K562 (cell line): Measurements from ENCODE around the gene STT3B. TPM values are rescaled to one million over a fixed set of nuclear protein-coding genes. Genes with fewer than 3 reads are reported as not detected.

Source experiments
- ADNP ChIP-seq: fragments of 200-800 bp; sonication (Bioruptor generic); IDR thresholded peaks from 2 replicates; pipeline ENCODE4 v1.6.1; 2016; ENCODE audit warnings: missing genetic modification characterization, missing compliant biosample characterization
- BMI1 ChIP-seq: fragments of 150-350 bp; IDR thresholded peaks from 2 replicates; pipeline ENCODE4 v1.6.1; 2014; ENCODE audit warnings: low read length
- DLX4 ChIP-seq: fragments of 250-450 bp; sonication (Bioruptor Pico); IDR thresholded peaks from 2 replicates; pipeline ENCODE4 v1.6.1; 2021; ENCODE audit warnings: mild to moderate bottlenecking
- HEY1 ChIP-seq: fragments of 250-450 bp; sonication (Bioruptor Pico); IDR thresholded peaks from 2 replicates; pipeline ENCODE4 v1.5.0; 2020; ENCODE audit warnings: mild to moderate bottlenecking, moderate library complexity, borderline replicate concordance
- ILF3 ChIP-seq: fragments of 450-650 bp; IDR thresholded peaks from 2 replicates; pipeline ENCODE4 v1.6.1; 2018; ENCODE audit warnings: antibody characterized with exemption, mild to moderate bottlenecking, moderate library complexity, borderline replicate concordance
- ILK ChIP-seq: fragments of 450-650 bp; IDR thresholded peaks from 2 replicates; pipeline ENCODE4 v1.6.1; 2016; ENCODE audit warnings: missing genetic modification characterization, low read depth, mild to moderate bottlenecking, missing compliant biosample characterization, moderate library complexity, borderline replicate concordance
- IRF2 ChIP-seq: sonication (generic); formaldehyde crosslinking; IDR thresholded peaks from 2 replicates; pipeline ENCODE4 v1.8.1; 2022; ENCODE audit warnings: mild to moderate bottlenecking, missing genetic modification reagents
- KDM2B ChIP-seq: fragments of 250-450 bp; sonication (Bioruptor Pico); IDR thresholded peaks from 2 replicates; pipeline ENCODE4 v1.8.0; 2021; ENCODE audit warnings: mild to moderate bottlenecking, moderate library complexity
- MYC ChIP-seq, 2 experiments: fragments of 250-450 bp in 1 of 2; sonication (Bioruptor Pico) in 1 of 2; IDR thresholded peaks; 2 replicates each; pipeline versions ENCODE4 v1.5.1 to v1.6.1; 2012 to 2021; ENCODE audit warnings: low read depth in 2 of 2, borderline replicate concordance in 1 of 2, improper control_type of control experiment in 1 of 2, low read length in 1 of 2, mild to moderate bottlenecking in 1 of 2, moderate library complexity in 1 of 2
- NFIC ChIP-seq: fragments of 450-650 bp; IDR thresholded peaks from 2 replicates; pipeline ENCODE4 v1.6.1; 2017; ENCODE audit warnings: mild to moderate bottlenecking, inconsistent platforms
- NFYB ChIP-seq: IDR thresholded peaks from 2 replicates; pipeline ENCODE4 v1.6.1; 2011; ENCODE audit warnings: mild to moderate bottlenecking, moderate library complexity; ENCODE audit not compliant: insufficient read length; ENCODE audit errors: extremely low read depth
- NUFIP1 ChIP-seq: fragments of 450-650 bp; IDR thresholded peaks from 2 replicates; pipeline ENCODE4 v1.6.1; 2018; ENCODE audit not compliant: partially characterized antibody
- POU5F1 ChIP-seq: fragments of 150-350 bp; IDR thresholded peaks from 2 replicates; pipeline ENCODE4 v1.6.1; 2014; ENCODE audit warnings: borderline replicate concordance, low read length, low read depth, mild to moderate bottlenecking; ENCODE audit not compliant: partially characterized antibody
- PTTG1 ChIP-seq: fragments of 450-650 bp; IDR thresholded peaks from 2 replicates; pipeline ENCODE4 v1.6.1; 2016; ENCODE audit warnings: low read depth, mild to moderate bottlenecking, missing genetic modification characterization, missing compliant biosample characterization
- RBM22 ChIP-seq: fragments of 200-400 bp; formaldehyde crosslinking; IDR thresholded peaks from 2 replicates; pipeline ENCODE4 v1.6.1; 2018; ENCODE audit warnings: low read length, low read depth; ENCODE audit not compliant: poor library complexity, severe bottlenecking
- THAP7 ChIP-seq: fragments of 250-450 bp; sonication (Bioruptor Pico); IDR thresholded peaks from 2 replicates; pipeline ENCODE4 v1.5.0; 2021
- TRIM28 ChIP-seq: fragments of 450-650 bp; IDR thresholded peaks from 2 replicates; pipeline ENCODE4 v1.6.1; 2017
- WHSC1 ChIP-seq: IDR thresholded peaks from one replicate; pipeline ENCODE4 v1.6.1; 2012; ENCODE audit warnings: low read length, control low read depth, inconsistent platforms
- ZBTB8A ChIP-seq: fragments of 450-650 bp; IDR thresholded peaks from 2 replicates; pipeline ENCODE4 v1.6.1; 2018; ENCODE audit warnings: mild to moderate bottlenecking, moderate library complexity; ENCODE audit not compliant: partially characterized antibody
- ZBTB9 ChIP-seq: fragments of 450-650 bp; formaldehyde crosslinking; IDR thresholded peaks from 2 replicates; pipeline ENCODE4 v1.4.0; 2020; ENCODE audit warnings: mild to moderate bottlenecking, moderate library complexity
- ZNF3 ChIP-seq: fragments of 250-450 bp; sonication (Bioruptor Pico); IDR thresholded peaks from 2 replicates; pipeline ENCODE4 v1.5.0; 2021; ENCODE audit warnings: mild to moderate bottlenecking, moderate library complexity
- ZNF444 ChIP-seq: fragments of 250-450 bp; sonication (Bioruptor Pico); IDR thresholded peaks from 2 replicates; pipeline ENCODE4 v1.4.0; 2020; ENCODE audit warnings: mild to moderate bottlenecking, moderate library complexity
- ZNF511 ChIP-seq: sonication (generic); formaldehyde crosslinking; IDR thresholded peaks from 2 replicates; pipeline ENCODE4 v1.8.0; 2022; ENCODE audit warnings: mild to moderate bottlenecking, missing genetic modification reagents
- ZNF589 ChIP-seq: fragments of 200-800 bp; sonication (Bioruptor generic); IDR thresholded peaks from 2 replicates; pipeline ENCODE4 v1.6.1; 2016; ENCODE audit warnings: low read depth, missing genetic modification characterization, missing compliant biosample characterization
- ZNF644 ChIP-seq: fragments of 200-800 bp; sonication (Bioruptor generic); IDR thresholded peaks from 2 replicates; pipeline ENCODE4 v1.6.1; 2016; ENCODE audit warnings: low read depth, missing genetic modification characterization, missing compliant biosample characterization
- ZNF699 ChIP-seq: fragments of 250-450 bp; sonication (Bioruptor Pico); IDR thresholded peaks from 2 replicates; pipeline ENCODE4 v1.8.0; 2021; ENCODE audit warnings: mild to moderate bottlenecking, moderate library complexity; ENCODE audit not compliant: insufficient replicate concordance
- ZNF830 ChIP-seq: fragments of 250-450 bp; sonication (Bioruptor Pico); IDR thresholded peaks from 2 replicates; pipeline ENCODE4 v1.5.0; 2021; ENCODE audit warnings: mild to moderate bottlenecking
- polyA plus RNA-seq, 8 experiments: library from polyadenylated mRNA; depleted of rRNA in 4 of 8; stranded (reverse) in 5 of 8; unstranded in 3 of 8; fragments of >200 nt; fragmentation: Nextera tagmentation in 2 of 8; fragmentation: Illumina TruSeq in 1 of 8; extraction: Ambion mirVana in 2 of 8; extraction: Trizol in 1 of 8; gene quantifications; 2 replicates each; pipeline versions ENCODE4 v1.2.1 to v1.2.3, GENCODE V29; 2011 to 2014; ENCODE audit warnings: inconsistent platforms in 1 of 8, missing spikeins in 1 of 8
- total RNA-seq, 7 experiments: library from RNA; depleted of rRNA in 6 of 7; stranded (reverse); fragments of >200 nt in 6 of 7; fragmentation: Illumina TruSeq in 2 of 7; extraction: Trizol in 2 of 7; gene quantifications; 2 replicates each; pipeline versions ENCODE4 v1.2.1 to v1.2.3, GENCODE V29; 2011 to 2021; ENCODE audit warnings: low replicate concordance in 1 of 7

The STT3B gene
- total and polyA plus RNA-seq, 9 of the 15 experiments (the other 6 are each of a cell fraction or from before 2014, with no cell fraction given), result 22.4 to 147 (median 100) TPM

- TF ChIP-seq WHSC1, result no peak
- peak; percentile 91 for TF ChIP-seq ZNF830
- no peak for TF ChIP-seq RBM22
- TF ChIP-seq ILF3, result no peak; the same call in 1 of the 2 replicates
- no peak for TF ChIP-seq NFIC
- TF ChIP-seq HEY1, result no peak
- no peak for TF ChIP-seq DLX4 (CRISPR knock-in tag)
- no peak for TF ChIP-seq ZNF511 (CRISPR knock-in tag)
- TF ChIP-seq ILK (tag), result no peak
- TF ChIP-seq ZBTB8A, result no peak
- TF ChIP-seq ZNF644 (tag), result no peak
- no peak for TF ChIP-seq ZNF444 (CRISPR knock-in tag)
- TF ChIP-seq ZNF589 (CRISPR knock-in tag), result no peak; the same call in 1 of the 2 replicates
- peak; percentile 50 for TF ChIP-seq MYC (IDR thresholded peaks at IDR 0.05; ENCODE audit: low read depth, low read length)
- TF ChIP-seq MYC (CRISPR knock-in tag; IDR thresholded peaks at IDR 0.05; ENCODE audit: borderline replicate concordance, low read depth), result no peak
- peak; percentile 66; the same call in 1 of the 2 replicates for TF ChIP-seq KDM2B (CRISPR knock-in tag)
- TF ChIP-seq ADNP (tag), result no peak
- TF ChIP-seq ZNF699, result no peak
- TF ChIP-seq ZBTB9, result no peak; the same call in 1 of the 2 replicates
- no peak for TF ChIP-seq POU5F1
- no peak for TF ChIP-seq NFYB
- no peak for TF ChIP-seq NUFIP1
- no peak for TF ChIP-seq IRF2 (CRISPR knock-in tag)
- TF ChIP-seq THAP7 (CRISPR knock-in tag), result no peak
- TF ChIP-seq BMI1, result no peak
- TF ChIP-seq ZNF3 (CRISPR knock-in tag), result no peak
- TF ChIP-seq PTTG1 (tag), result no peak
- no peak for TF ChIP-seq TRIM28
Measured at GRCh38 chr3:31532587-31533168, at the start of gene STT3B (continued).
